ENCODE measurements around the gene TGM6.

TGM6 gene

GRCh38 chr20:2380601-2381000 is at the start of gene TGM6:
TGM6 (plus strand) TSS chr20:2380901; CDS start chr20:2380969, 68 bp downstream.
- no peak for DNase-seq

GRCh38 chr20:2331106-2331505 is 49.6 kb upstream of the TGM6 start:
- no peak for DNase-seq

GRCh38 chr20:2331901-2332565 is 48.7 kb upstream of the TGM6 start:
- DNase-seq, result no peak

- DNase-seq, result no peak
These were observed 48.0 kb upstream of the TGM6 start for GRCh38 chr20:2332711-2333110.

GRCh38 chr20:2333821-2334220 is 46.9 kb upstream of the TGM6 start:
- no peak for DNase-seq

- DNase-seq, result no peak
These were observed 45.4 kb upstream of the TGM6 start for GRCh38 chr20:2335096-2335870.

- DNase-seq, result no peak
These were observed 44.2 kb upstream of the TGM6 start for GRCh38 chr20:2336471-2336870.

- no peak for DNase-seq
These were observed 43.6 kb upstream of the TGM6 start for GRCh38 chr20:2337142-2337541.

GRCh38 chr20:2338411-2339066 is 42.2 kb upstream of the TGM6 start:
- DNase-seq, result no peak

- no peak for DNase-seq
These were observed 40.6 kb upstream of the TGM6 start for GRCh38 chr20:2340136-2340535.

- no peak for DNase-seq
These were observed 39.9 kb upstream of the TGM6 start for GRCh38 chr20:2340823-2341222.

GRCh38 chr20:2341336-2341735 is 39.4 kb upstream of the TGM6 start:
- no peak for DNase-seq

GRCh38 chr20:2342243-2342642 is 38.5 kb upstream of the TGM6 start:
- no peak for DNase-seq

- DNase-seq, result no peak
These were observed 34.5 kb upstream of the TGM6 start for GRCh38 chr20:2346188-2346587.

- no peak for DNase-seq
These were observed 32.4 kb upstream of the TGM6 start for GRCh38 chr20:2348336-2348735.

- DNase-seq, result no peak
These were observed 30.9 kb upstream of the TGM6 start for GRCh38 chr20:2349801-2350200.

- DNase-seq, result no peak
These were observed 30.1 kb upstream of the TGM6 start for GRCh38 chr20:2350606-2351005.

- no peak for DNase-seq
These were observed 27.5 kb upstream of the TGM6 start for GRCh38 chr20:2353231-2353630.

- DNase-seq, result no peak
These were observed 23.6 kb upstream of the TGM6 start for GRCh38 chr20:2357114-2357513.

GRCh38 chr20:2358006-2358405 is 22.7 kb upstream of the TGM6 start:
- DNase-seq, result no peak

- DNase-seq, result no peak
These were observed 19.6 kb upstream of the TGM6 start for GRCh38 chr20:2361035-2361593.

- no peak for DNase-seq
These were observed 17.5 kb upstream of the TGM6 start for GRCh38 chr20:2363187-2363586.

- no peak for DNase-seq
These were observed 17.1 kb upstream of the TGM6 start for GRCh38 chr20:2363587-2363986.

GRCh38 chr20:2364044-2364443 is 16.7 kb upstream of the TGM6 start:
- no peak for DNase-seq

Measured in CD4-positive, alpha-beta T cell treated with Interleukin-10 for 1 hour (primary cell).